GM21737 (cell line): ENCODE measurements around the gene INPP5D.
A peak's percentile ranks its signal among the peaks of the same experiment; 100 is the strongest.

Experiments
- ATAC-seq: cut with Tn5 transposase; IDR thresholded peaks from one replicate; pipeline ENCODE4 v1.9.1; 2021; ENCODE audit warnings: mild to moderate bottlenecking, moderate library complexity; ENCODE audit not compliant: unreplicated experiment

Gene INPP5D

DNA sequence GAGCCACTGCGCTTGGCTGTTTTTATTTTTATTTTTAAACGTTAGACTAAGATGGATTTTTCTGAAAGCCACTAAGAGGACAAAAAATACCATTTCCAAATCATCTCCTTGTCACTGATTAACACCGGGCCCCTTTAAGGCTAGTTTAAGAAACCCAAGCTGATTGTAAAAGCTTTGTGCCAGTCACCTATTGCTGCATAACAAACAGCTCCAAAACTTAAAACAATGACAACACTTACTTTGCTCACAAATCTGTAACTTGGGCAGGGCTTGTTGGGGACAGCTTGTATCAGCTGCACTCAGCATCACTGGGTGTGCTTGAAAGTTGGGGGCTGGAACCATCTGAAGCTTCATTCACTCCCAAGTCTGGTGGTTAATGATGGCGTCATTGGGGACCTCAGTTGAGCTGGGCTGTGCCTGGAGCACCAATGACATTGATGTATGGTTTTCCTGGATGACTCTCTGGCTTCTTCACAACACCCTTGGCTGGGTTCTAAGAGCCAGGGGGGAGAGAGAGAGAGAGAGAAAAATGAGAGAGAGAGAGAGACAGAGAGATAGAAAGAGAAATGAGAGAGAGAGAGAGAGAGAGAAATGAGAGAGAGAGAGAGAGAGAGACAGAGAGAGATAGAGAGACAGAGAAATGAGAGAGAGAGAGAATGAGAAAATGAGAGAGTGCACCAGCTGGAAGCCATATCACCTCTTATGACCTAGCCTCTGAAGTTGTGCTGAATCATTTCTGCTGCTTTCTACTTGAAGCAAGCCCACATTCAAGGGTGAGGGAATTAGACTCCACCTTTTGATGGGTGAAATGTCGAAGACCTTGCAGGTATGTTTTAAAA is 165.3 kb downstream of the INPP5D start:
- ATAC-seq = no peak

- ATAC-seq = no peak
Measured at GRCh38 chr2:233226511-233227031, 166.4 kb downstream of the INPP5D start.

- ATAC-seq = no peak
Measured at GRCh38 chr2:233227346-233227978, 167.3 kb downstream of the INPP5D start.

DNA sequence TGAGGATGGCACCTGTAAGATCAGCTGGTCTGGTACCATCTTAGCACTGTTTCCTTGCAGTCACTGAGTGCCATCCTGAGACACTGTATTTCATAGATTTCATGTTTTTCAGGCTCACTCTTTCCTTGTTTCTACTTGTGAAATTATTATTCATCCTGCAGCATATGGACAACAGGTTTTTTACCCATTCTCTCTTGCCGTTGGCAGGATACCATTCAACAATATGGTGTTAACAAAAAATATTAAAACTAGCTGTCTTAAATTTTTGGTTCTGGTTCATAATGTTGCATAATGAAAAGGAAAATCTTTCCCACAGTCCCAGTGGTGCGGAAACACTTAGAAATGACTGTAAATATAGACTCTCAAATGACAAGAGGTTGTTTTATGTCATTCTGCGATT is 168.2 kb downstream of the INPP5D start:
- ATAC-seq = no peak

GRCh38 chr2:233233618-233234230 is 173.6 kb downstream of the INPP5D start:
- ATAC-seq = no peak

GRCh38 chr2:233234264-233234663 is 174.1 kb downstream of the INPP5D start:
- no peak for ATAC-seq

DNA sequence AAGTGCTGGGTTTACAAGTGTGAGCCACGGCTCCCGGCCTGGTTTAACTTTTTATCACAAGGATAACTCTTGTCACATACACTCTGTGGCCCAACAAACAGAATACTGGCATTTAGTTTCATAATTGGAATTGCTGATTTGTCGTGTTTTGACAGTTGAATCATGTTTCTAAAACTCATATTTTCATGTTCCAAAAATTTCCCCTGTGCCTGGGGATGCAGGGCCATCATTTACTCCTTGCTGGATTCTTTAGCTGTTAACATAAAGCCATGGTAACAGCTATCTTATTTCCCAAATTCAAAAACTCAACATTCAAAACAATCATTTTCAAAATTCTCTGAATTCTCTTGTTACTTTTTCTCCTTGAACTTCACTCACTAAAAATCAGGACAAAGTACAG is 174.9 kb downstream of the INPP5D start:
- no peak for ATAC-seq

- no peak for ATAC-seq
Measured at GRCh38 chr2:233235977-233236376, 175.8 kb downstream of the INPP5D start.

GRCh38 chr2:233236820-233237589 is 176.9 kb downstream of the INPP5D start:
- no peak for ATAC-seq

GRCh38 chr2:233240897-233241296 is 180.8 kb downstream of the INPP5D start:
- ATAC-seq = peak; percentile 71

- ATAC-seq = no peak
Measured at GRCh38 chr2:233241803-233242202, 181.7 kb downstream of the INPP5D start.

DNA sequence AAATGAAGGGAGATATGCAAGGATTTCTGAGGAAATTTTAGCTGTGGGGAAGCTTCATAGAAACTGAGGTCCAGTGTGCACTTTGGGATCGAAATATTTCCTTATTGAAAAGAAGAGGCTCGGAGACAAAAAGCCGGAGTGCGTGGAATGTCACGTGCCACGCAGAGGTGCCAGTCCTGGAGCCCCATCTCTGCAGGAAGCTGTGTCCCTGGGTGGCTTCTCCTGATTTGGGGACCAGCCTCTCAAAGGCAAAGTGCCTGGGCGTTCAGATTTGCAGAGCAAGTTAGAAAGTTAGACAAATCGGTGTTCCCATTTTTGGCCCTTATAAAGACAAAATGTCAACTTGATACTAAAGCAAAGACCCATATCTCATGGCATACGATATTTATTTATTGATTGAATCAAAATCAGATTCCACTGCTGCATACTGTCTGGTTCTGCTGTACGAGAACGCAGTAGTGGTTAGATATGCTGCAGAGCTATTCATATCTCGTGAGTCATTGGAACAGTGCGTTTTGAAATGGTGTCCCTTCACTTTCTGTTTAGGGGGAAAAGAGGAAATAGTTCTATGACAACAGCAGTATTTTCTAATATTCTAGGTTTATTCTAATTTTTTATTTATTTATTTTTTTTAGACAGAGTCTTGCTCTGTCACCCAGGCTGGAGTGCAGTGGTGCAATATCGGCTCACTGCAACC is 182.2 kb downstream of the INPP5D start:
- no peak for ATAC-seq

DNA sequence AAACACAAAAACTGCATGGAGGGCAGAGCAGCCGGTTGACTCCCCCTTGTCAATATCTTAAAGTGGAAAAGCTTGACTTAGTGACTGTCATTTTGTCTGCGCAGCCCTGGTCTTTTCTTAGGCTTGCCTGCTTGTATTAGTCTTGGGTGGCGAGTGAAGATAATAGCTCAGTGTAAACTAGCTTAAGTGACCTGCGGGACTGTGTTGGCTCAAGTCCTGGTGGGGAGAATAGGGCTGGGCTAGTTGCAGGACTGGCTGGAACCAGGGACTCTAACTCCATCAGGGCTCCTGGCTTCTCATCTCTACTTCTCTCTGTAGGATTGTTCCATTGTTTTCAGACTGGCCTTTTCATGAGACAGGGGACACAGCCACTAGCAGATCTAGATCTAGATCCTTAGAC is 183.2 kb downstream of the INPP5D start:
- ATAC-seq = no peak

GRCh38 chr2:233244818-233245217 is 184.7 kb downstream of the INPP5D start:
- ATAC-seq = no peak

GRCh38 chr2:233245406-233245805 is 185.3 kb downstream of the INPP5D start:
- no peak for ATAC-seq

DNA sequence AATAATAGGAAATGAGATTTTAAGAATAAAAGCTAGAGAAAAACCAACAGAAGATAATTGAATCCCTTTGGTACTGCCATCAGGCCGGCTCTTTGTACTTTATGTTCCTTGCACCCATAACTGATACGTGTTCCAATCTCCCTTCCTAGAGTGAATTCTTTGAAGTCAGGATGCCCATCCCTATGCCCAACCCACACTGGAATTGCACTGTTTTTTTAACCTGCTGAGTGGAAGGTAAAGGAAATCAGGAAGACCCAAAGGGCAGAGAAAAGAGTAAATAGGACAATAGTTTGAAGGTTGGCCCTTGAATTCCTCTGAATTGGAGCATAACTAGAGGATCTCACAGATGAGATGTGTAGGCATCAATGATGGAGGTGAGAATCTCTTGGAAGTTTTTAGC is 187.0 kb downstream of the INPP5D start:
- no peak for ATAC-seq

- no peak for ATAC-seq
Measured at GRCh38 chr2:233247744-233248143, 187.6 kb downstream of the INPP5D start.

GRCh38 chr2:233248999-233249398 is 188.9 kb downstream of the INPP5D start:
- no peak for ATAC-seq

DNA sequence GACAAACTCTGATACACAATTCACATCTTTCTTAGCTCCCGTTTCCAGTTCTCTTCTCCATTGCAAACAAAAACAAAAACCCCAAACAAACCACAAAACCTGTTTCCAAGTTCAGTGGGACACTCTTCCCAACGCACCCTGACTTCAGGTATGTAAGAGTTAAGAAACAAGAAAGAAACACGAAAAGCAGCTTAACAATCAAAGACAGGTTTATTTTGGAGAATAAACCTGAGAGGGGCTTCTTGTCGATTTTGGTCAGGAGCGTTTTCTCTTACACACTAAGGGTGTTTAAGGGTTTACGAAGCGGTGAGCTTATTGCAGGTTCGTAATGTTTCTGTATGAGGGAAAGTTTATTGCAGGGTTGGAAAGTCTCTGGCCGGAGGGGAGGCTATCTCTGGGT is 190.4 kb downstream of the INPP5D start:
- ATAC-seq = no peak

- no peak for ATAC-seq
Measured at GRCh38 chr2:233250985-233251305, 190.8 kb downstream of the INPP5D start.
